ENCODE measurements around the gene PAFAH1B2.
"Not testable (repeated sequence)": the region's sequence is repeated elsewhere in the genome, so short reads cannot be mapped to it uniquely, and the experiment has no call there.

Gene PAFAH1B2, protein sequence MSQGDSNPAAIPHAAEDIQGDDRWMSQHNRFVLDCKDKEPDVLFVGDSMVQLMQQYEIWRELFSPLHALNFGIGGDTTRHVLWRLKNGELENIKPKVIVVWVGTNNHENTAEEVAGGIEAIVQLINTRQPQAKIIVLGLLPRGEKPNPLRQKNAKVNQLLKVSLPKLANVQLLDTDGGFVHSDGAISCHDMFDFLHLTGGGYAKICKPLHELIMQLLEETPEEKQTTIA

DNA sequence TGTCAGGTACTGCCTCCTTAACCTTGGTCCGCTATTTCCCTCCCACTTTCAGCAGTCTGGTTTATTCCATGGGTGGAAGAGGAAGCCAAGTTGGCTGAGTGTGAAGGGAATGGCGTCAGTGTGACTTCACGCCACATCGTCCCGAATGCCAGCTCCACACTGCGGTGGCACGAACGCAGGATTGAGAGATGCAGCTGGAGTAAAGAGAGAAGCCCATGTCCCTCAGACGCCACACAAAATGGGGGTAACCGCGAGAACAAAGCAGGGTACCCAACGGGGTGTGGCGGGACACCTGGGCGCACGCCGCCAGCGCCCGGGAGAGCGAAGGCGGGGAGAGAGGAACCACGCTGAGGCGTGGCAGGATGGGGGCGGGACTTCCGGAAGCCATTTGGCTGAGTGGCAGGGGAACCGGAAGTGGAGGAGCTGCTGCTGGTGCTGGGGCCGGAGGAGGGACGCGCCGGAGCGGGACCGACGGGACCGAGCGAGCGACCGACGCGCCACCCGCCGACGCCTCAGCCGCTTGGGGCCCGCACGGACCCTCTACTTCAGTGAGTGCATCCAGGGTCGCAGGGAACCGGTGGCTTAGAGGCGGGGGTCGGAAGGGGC, at the start of gene PAFAH1B2:
TSS of gene PAFAH1B2 (plus strand) at position 417 of the 606 bp plus-strand sequence. CDS start 8,161 bp downstream, outside the sequence.
- DNase-seq: peak; percentile 95

DNA sequence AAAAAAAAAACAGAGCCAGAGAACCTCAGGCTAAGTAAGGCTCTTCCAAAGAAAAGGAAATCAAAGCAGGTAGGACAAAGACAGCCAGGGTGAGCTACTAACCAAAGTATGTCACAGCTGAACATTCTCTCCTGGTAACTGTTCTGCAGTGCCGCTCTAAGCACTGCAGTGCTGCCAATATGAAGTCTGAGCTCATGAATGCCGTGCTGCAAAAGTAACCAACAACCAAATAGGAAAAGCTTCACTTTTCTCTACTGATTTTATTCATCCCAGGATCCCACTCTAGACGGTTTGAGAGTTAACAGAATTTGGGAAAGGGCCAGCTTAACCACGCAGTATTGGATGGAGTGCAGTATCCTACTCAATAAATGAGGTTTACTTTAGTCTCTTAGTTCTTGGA, 49.3 kb upstream of the PAFAH1B2 start:
- DNase-seq: no peak

DNA sequence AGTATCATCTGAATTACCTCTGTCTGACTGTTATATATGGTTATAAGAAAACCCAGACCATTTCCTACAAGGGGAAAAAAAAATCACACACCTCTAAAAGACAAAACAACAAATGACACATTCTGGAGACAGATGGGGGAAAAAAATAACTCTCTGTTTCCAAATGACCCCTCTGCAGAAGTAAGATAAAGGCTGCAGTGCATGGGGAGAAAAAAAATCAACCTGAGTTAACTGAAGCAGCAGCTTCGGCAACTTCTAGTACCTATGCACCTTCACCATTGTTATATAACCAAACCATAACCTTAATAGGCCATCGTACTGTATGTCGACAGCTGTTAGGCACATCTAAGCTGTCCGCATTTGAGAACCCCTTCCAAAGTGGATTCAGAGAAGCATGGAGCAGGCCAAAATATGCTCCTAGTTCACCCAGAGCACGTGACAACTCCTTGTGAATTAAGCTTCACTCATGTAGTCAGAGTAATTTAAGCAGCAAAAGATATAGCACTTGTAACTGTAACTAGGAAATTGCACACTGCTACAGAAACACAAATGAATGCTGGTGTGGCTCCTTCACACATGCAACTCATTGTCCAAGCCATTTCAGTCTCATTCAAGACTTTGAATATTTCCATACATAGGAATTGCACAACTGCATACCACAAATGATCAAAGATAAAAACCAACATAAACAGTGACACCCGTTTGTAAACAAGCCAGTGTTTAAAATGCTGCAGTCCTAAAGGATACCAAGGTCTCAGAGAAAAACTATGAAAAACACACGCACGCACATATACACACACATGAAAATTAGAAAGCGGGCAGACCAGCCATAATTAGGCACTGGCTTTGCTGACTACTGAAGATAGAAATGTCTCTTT, 48.6 kb upstream of the PAFAH1B2 start:
- no peak for DNase-seq

DNA sequence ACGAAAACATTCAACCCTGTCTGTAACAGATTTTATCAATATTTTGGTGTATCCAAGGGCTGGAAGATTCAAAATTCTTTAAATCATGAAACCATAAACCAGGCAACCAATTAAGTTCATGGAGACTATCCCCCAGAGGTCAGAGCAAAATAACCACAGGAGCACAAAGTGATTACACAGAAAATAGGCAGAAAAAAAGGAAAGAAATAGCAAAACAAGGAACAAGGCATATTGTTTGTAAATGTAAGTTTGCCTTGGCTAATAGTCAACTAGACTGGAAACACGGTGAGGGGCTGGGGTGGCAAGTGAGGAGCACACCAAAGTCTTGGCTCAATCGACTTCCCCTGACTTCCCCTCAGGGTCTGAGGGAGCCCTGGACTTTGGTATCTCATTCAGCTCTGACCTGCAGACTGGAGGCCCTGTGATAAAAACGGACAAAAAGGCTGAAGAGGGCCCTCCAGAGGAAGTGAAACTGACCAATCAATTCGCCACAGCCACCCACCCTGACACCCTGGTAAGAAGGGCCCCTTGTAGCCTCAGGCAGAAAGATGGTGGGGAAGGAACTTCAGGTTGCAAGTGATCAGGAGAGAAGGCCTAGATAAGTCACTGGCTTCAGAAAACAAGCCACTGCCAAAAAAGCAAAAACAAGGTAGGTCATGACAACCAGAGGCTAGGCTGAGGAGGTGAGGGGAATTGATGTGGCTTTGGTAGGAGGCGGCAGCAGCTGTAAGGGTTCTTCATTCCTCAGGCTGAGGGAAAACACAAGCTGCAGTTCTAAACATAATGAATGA, 47.7 kb upstream of the PAFAH1B2 start:
- DNase-seq: peak; percentile 32

DNA sequence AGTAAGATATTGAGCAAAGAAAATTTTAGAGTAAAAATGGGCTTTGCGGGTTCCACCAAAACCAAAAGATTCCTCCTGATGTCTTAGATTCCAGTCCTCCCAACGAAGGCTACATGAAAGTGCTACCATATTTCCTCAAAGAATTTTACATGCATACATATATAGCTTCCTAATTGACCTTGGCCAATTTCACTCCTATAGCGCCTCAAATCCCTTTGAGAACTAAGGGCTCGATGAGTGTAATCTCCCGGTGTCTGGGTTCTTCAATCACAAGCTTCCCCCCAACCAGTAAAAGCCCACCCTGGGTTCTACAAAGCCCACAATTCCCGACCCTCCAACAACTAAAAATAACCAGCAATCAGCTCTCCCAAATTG, 47.1 kb upstream of the PAFAH1B2 start:
- DNase-seq: no peak

DNA sequence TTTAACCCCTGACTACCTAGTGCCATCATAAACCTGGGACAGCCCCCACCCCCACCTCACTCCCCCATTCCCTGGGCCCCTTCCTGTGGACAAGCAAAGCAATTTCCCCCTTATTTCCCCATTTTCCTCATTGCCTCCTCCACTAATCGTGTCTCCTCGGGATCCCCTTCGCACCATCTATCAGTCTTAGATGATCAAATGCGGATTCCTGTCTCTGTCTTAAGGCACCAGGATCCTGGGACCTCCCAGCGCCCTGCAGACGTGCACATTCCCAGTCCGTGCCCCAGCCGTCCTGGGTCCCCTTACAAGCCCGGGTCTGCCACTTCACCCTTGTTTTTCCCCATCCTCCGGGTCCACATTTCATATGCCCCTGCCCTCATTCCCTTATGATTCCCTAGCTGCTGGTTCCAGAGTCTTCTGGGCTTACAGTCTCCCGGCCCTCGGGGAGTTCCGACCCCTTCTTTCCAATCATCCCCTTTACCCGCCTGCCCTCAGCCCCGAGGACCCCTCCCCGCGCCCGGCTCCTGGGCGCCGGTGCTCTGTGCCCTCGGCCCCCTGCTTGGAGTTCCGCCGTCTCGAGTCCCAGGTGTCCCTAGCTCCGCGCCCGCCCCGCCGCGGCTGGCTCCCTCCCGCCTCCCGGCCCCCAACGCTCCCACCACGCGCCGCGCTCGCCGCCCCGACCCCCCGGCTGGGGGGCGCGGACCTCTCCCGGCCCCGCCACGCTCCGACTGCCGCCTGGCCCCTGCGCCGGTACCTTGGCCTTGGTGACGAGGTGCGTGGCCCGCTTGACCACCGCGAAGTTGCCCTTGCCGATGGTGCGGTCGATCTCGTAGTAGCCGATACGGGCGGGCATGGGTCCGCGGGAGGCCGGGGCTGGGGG, 46.5 kb upstream of the PAFAH1B2 start:
- peak; percentile 33 for DNase-seq

DNA sequence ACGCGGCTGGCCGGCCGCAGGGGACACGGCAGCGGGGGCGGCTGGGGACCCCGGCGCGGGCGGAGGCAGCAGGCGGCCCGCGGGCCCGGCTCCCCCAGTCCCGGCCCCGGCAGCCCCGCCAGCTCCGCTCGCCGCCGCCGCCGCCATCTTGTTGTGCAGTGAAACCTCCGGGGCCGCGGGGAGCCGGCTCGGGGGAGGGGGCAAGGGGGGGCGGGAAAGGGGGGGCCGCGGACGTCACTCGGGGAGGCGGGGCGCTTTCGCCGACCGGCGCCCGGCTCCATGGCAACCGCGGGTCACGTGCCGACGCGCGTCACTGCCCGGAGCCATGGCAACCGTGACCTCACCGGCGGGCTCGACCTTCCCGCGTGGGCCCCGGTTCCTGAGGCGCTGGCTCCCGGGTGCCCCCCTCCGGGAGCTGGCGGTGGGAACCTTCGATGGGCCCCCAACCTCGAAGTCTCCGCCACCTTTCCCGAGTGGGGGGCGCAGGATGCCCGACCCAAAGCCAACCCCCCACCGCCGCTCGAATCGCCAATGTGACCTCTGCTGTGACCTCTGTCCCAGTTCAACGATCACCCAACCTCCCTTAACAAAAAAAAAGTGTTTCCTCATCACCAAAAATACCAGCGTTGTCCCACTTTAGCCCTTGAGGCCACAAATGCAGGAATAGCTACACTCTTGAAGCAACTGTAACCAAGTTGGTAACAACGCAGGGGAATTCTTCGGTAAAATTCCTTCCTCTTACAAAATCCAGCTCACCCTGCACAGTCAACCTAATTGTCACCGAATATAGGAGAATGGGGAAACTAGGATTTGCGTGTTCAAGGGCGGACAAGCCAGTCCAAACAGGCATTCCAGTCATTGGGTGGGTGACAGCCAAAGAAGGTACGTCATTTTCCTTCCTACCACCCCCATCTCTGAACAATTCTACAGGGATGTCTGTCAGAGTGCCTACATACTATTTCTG, 45.5 kb upstream of the PAFAH1B2 start, which contains the start of gene SIK3:
TSS of gene SIK3 (minus strand) at position 160 of the 964 bp plus-strand sequence. CDS start at position 147, 13 bp downstream.
- DNase-seq: peak; percentile 93

DNA sequence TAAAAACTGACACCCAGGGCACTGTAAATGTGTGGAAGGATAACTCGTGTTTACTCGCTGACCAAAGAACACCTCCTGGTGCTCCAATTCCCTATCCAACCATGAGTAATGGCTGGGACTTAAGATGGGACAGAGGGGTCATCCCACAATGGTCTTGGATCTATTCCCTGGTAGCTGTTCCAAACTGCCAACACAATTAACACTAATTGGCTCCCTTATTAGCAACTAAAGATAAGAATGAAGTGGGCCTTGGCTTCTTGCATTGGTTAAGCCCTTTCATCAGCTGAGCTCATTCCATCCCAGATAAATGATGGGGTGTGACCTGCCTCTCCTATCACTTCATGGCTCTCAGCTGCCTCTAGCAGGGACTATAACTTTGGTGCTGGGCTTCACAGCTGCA, 44.4 kb upstream of the PAFAH1B2 start:
- no peak for DNase-seq

DNA sequence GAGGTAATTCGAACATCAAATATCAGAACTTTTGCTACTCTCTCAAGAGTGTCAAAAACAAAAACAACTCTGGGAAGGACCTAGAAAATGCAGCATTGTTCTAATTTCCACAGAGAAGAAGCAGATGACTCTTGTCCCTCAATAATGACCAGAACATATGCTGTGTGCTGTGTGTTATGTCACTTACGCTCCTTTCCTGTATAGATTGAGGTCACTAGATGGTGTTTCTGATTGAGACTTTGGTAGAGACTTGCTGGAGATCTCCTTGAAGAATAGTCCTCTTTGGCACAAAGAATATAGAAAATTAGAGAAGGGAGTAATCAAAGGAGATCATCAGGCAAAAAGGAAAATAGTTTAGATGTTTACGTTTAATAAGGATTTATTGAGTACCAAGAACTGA, 43.5 kb upstream of the PAFAH1B2 start:
- DNase-seq: no peak

DNA sequence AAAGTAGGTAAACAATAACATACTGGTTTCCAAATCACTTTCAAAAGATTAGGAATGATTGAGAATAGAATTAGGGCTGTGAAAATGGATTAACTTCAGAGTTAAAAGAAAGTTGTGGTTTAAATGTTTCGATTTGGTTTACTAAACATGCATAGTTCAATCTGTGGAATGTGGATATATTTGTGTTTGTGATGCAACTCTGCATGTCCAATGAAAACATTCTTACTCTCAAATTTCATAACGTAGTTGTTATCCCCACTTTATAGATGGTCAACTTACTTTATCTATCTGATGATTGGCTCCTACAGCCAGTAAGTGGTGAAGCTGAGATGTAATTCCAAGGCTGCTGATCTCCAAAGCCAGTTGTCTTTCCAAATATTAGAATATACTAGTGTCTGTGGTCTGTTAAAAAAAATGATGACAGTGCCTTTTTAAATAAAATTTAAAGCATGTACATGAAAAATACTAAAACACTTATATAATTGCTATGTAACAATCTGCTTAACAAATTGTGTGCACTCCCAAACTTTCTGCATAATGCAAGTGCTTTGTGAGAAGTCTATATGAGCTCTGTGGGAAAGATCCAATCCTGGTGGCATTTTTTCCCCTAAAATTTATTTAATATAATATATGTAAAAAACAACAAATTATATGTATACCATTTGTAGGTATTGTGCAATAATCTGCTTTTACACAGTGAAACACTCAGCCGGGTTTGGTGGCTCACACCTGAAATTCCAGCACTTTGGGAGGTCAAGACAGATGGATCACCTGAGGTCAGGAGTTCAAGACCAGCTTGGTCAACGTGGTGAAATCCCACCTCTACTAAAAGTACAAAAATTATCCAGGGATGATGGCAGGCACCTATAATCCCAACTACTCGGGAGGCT, 36.1 kb upstream of the PAFAH1B2 start:
- no peak for DNase-seq

DNA sequence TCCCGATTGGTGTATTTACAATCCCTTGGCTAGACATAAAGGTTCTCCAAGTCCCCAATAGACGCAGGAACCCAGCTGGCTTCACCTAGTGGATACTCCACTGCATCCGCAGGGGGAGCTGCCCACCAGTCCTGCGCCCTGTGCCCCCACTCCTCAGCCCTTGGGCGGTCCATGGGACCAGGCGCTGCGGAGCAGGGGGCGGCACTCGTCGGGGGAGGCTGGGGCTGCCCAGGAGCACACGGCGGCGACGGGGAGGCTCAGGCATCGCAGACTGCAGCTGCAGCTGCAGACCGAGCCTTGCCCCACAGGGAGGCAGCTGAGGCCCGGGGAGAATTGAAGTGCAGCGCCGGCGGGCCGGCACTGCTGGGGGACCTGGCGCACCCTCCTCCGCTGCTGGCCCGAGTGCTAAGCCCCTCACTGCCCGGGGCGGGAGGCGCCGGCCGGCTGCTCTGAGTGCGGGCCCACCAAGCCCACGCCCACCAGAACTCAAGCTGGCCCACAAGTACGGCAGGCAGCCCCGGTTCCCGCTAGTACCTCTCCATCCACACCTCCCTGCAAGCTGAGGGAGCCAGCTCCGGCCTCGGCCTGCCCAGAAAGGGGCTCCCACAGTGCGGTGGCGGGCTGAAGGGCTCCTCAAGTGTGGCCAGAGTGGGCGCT, 33.7 kb upstream of the PAFAH1B2 start:
- DNase-seq: no peak

DNA sequence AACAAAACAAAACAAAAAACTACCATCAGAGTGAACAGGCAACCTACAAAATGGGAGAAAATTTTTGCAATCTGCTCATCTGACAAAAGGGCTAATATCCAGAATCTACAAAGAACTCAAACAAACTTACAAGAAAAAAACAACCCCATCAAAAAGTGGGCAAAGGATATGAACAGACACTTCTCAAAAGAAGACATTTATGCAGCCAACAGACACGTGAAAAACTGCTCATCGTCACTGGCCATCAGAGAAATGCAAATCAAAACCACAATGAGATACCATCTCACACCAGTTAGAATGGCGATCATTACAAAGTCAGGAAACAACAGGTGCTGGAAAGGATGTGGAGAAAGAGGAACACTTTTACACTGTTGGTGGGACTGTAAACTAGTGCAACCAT, 31.6 kb upstream of the PAFAH1B2 start:
- not testable (repeated sequence) for DNase-seq

DNA sequence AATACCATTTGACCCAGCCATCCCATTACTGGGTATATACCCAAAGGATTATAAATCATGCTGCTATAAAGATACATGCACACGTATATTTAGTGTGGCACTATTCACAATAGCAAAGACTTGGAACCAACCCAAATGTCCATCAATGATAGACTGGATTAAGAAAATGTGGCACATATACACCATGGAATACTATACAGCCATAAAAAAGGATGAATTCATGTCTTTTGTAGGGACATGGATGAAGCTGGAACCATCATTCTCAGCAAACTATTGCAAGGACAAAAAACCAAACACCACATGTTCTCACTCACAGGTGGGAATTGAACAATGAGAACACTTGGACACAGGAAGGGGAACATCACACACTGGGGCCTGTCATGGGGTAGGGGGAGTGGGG, 31.1 kb upstream of the PAFAH1B2 start:
- DNase-seq: not testable (repeated sequence)

DNA sequence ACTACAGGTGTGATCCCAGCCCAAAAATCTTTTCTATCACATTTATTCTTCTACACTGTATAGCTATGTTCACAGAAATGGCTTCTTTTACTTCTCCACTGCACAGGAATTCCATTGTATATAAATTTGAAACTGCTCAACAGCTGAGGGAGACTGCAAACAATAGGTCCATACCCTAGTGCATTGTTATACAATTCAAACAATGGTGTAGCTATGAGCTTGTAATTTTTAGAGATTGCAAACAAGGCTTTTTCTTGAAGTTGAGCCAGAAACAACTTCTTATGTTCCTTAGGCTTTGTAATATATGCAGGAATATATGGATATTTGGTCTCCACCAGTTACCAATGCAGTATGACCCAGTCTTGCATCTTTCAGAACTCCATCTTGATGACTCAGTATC, 26.4 kb upstream of the PAFAH1B2 start:
- no peak for DNase-seq

DNA sequence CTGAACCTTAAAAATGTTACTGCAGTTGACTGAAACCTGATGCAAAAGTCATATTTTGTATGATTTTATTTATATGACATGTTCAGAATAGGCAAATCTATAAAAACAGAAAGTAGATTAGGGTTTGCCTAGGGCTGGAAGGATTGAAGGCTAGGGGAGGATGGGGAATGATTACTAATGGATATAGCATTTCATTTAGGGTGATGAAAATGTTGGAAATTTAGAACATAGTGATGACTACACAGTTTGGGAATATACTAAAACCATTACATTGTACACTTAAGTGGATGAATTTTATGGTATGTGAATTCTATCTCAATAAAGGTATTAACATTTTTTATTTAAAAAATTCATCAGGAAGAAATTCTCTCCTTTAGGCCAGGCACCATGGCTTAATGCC, 22.9 kb upstream of the PAFAH1B2 start:
- no peak for DNase-seq

DNA sequence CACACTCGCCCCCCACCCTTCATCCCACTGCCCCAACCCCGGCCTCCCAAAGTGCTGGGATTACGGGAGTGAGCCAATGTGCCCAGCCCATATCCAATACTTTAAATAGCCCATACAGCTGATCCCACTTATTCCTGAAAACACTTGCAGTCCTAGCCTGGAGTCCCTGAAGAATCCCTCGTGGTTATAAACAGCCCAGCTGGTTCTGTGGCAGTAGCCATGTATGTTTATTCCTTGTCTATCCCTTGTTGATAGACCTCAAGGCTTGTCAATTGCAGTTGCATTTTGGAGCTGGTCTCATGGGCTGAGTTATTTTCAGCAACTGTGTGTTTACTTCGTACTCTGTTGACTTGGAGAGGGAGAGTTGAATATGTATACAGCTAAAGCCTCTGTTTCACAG, 21.5 kb upstream of the PAFAH1B2 start:
- no peak for DNase-seq

DNA sequence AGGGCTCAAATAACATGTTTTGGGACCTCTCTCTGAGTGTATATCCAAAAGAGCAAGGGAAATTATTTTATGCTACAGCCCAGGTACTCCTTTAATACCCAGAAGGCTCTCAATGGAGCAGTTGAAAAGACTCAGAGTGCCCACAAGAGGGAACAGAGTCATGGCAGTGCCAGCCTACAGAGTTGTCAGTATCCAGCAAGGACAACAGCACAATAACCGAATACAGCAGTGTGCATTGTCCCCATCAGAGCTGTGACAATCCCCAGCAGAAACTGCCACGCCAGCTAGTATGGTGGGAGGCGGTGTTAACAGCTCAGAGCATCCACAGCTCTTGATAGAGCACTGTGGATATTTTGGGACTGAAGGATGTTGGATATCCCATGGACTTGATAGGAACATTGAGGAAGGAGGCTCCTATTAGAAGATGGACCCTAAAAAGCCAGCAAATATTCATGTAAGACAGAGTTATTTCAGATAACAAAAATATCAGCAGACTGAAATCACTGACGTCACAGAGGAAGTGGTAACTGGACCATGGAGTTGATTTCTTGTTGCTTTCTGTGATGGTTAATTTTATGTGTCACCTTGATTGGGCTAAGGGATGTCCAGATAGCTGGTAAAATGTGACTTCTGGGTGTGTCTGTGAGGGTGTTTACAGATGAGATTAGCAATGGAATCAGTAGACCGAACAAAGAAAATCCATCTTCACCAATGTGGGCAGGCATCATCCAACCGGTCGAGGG, 17.7 kb upstream of the PAFAH1B2 start:
- no peak for DNase-seq

DNA sequence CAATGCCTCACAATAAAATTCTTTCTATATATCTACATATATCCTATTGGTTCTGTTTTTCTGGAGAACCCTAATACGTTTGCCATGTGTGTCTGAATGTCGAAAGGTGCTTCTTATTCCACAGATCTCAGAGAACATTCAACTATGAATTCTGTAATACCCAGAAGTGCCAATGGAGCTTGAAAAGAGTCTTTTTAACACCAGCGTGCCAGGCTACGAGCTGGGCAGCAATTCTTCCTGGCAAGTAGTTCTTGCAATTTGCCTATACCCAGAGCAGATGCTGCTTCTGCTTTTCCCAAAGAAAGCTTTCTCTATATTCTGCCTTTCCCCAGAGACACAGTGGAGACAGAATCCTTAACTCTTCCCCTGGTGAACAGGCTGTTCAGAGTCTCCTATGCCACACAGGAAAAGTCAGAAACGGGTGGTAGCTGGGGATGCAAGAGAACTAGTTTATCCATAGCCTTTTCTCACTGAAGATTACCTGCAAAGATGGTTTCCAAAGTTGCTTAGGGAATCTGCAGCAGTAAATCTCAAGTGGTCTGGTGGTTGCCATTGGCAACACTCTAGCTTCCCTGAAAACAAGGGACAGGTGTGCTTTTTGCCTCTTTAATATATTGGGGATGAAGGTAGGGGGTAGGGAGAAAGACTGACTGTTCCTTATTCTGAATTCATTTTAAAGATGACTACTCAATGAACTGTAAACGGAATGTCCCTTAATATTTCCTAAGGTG, 16.8 kb upstream of the PAFAH1B2 start:
- no peak for DNase-seq
